GM18951 (cell line): ENCODE results near the gene RXYLT1.

Experiments used
- POLR2A ChIP-seq: IDR thresholded peaks from 4 replicates; pipeline ENCODE4 v1.6.1; 2011; ENCODE audit warnings: mild to moderate bottlenecking; ENCODE audit not compliant: insufficient read length, insufficient read depth; ENCODE audit errors: extremely low read depth
- in situ Hi-C: fragments of 300-500 bp; cut with MboI; formaldehyde crosslinking; loops from one replicate; pipeline ENCODE4 v1.12.0; 2022; ENCODE audit warnings: low sequenced_read_pairs, mixed read lengths, inconsistent platforms; ENCODE audit not compliant: unreplicated experiment

RXYLT1 gene

GRCh38 chr12:63811755-63812154, 32.0 kb downstream of the RXYLT1 start:
- in situ Hi-C loops, result no loop called here

GRCh38 chr12:63814146-63814772, 34.5 kb downstream of the RXYLT1 start:
- no peak for TF ChIP-seq POLR2A
- in situ Hi-C loops, result no loop called here

More at GRCh38 chr12:63811755-63812154, 32.0 kb downstream of the RXYLT1 start:
- no peak for TF ChIP-seq POLR2A

GRCh38 chr12:63815482-63815852, 35.8 kb downstream of the RXYLT1 start:
- TF ChIP-seq POLR2A, result no peak
- in situ Hi-C loops, result no loop called here

- in situ Hi-C loops, result no loop called here
- no peak for TF ChIP-seq POLR2A
Observed at GRCh38 chr12:63816031-63816430, 36.3 kb downstream of the RXYLT1 start.

GRCh38 chr12:63820427-63820826, 40.7 kb downstream of the RXYLT1 start:
- in situ Hi-C loops, result no loop called here

GRCh38 chr12:63821781-63822251, 42.1 kb downstream of the RXYLT1 start:
- no peak for TF ChIP-seq POLR2A
- in situ Hi-C loops, result no loop called here

More at GRCh38 chr12:63820427-63820826, 40.7 kb downstream of the RXYLT1 start:
- no peak for TF ChIP-seq POLR2A

- no peak for TF ChIP-seq POLR2A
- in situ Hi-C loops, result no loop called here
Observed at GRCh38 chr12:63822352-63822751, 42.6 kb downstream of the RXYLT1 start.

- no peak for TF ChIP-seq POLR2A
- in situ Hi-C loops, result no loop called here
Observed at GRCh38 chr12:63823040-63823439, 43.3 kb downstream of the RXYLT1 start.

GRCh38 chr12:63826006-63826585, 46.4 kb downstream of the RXYLT1 start:
- no peak for TF ChIP-seq POLR2A
- in situ Hi-C loops, result no loop called here

GRCh38 chr12:63828867-63829266, 49.2 kb downstream of the RXYLT1 start:
- TF ChIP-seq POLR2A, result no peak
- in situ Hi-C loops, result no loop called here

GRCh38 chr12:63836046-63836445, 56.3 kb downstream of the RXYLT1 start:
- TF ChIP-seq POLR2A, result no peak
- in situ Hi-C loops, result no loop called here

- in situ Hi-C loops, result no loop called here
- TF ChIP-seq POLR2A, result no peak
Observed at GRCh38 chr12:63836936-63837335, 57.2 kb downstream of the RXYLT1 start.

GRCh38 chr12:63838411-63838810, 58.7 kb downstream of the RXYLT1 start:
- no peak for TF ChIP-seq POLR2A
- in situ Hi-C loops, result no loop called here

- no peak for TF ChIP-seq POLR2A
- in situ Hi-C loops, result loop anchor here (5.0 kb wide), 1 partner anchor 416 kb away; no protein-coding TSS in a partner anchor
Observed at GRCh38 chr12:63841011-63841410, 61.3 kb downstream of the RXYLT1 start.
